OCI-LY1 (cell line): Measurements from ENCODE around the gene EYA2.

Experiments used
- H2AFZ ChIP-seq: fragments of 200-600 bp; sonication (generic), shearing (Covaris generic); 2 replicates; pipeline ENCODE4 v1.6.0; 2014; ENCODE audit warnings: antibody characterized with exemption, mild to moderate bottlenecking, low read length
- H3F3A ChIP-seq: fragments of 200-600 bp; sonication (generic), shearing (Covaris generic); 2 replicates; pipeline ENCODE4 v1.6.0; 2014; ENCODE audit warnings: mild to moderate bottlenecking, antibody characterized with exemption, low read length, moderate library complexity; ENCODE audit not compliant: insufficient read depth
- H3K27ac ChIP-seq: fragments of 200-600 bp; sonication (generic); 2 replicates; pipeline ENCODE4 v1.5.1; 2014; ENCODE audit warnings: low read length, mixed run types, mild to moderate bottlenecking, low read depth; ENCODE audit not compliant: poor library complexity, severe bottlenecking
- H3K27me3 ChIP-seq: fragments of 200-600 bp; sonication (generic); 2 replicates; pipeline ENCODE4 v1.6.0; 2014; ENCODE audit warnings: antibody characterized with exemption, mild to moderate bottlenecking, low read length, moderate library complexity; ENCODE audit not compliant: insufficient read depth
- H3K36me3 ChIP-seq: fragments of 200-600 bp; sonication (generic); 2 replicates; pipeline ENCODE4 v1.6.1; 2014; ENCODE audit warnings: mild to moderate bottlenecking, antibody characterized with exemption, low read length, moderate library complexity, mixed read lengths; ENCODE audit not compliant: insufficient read depth
- H3K4me1 ChIP-seq: fragments of 200-600 bp; sonication (generic); 2 replicates; pipeline ENCODE4 v1.5.1; 2014; ENCODE audit warnings: mild to moderate bottlenecking, low read length, moderate library complexity; ENCODE audit not compliant: insufficient read depth, severe bottlenecking
- H3K4me2 ChIP-seq: fragments of 200-600 bp; sonication (generic), shearing (Covaris generic); 2 replicates; pipeline ENCODE4 v1.6.1; 2014; ENCODE audit warnings: low read length
- H3K4me3 ChIP-seq: fragments of 200-600 bp; sonication (generic); 2 replicates; pipeline ENCODE4 v1.5.1; 2014; ENCODE audit warnings: low read length, low read depth, mild to moderate bottlenecking, mixed read lengths; ENCODE audit not compliant: poor library complexity, severe bottlenecking
- H3K79me2 ChIP-seq: fragments of 200-600 bp; shearing (Covaris generic); 2 replicates; pipeline ENCODE4 v1.6.1; 2016; ENCODE audit warnings: mixed run types, low read length, mixed read lengths; ENCODE audit not compliant: insufficient read depth
- H3K9ac ChIP-seq: fragments of 200-600 bp; sonication (generic), shearing (Covaris generic); 2 replicates; pipeline ENCODE4 v1.6.1; 2014; ENCODE audit warnings: mild to moderate bottlenecking, low read length, mixed read lengths
- H3K9me2 ChIP-seq: fragments of 200-600 bp; sonication (generic), shearing (Covaris generic); 2 replicates; pipeline ENCODE4 v1.6.1; 2014; ENCODE audit warnings: low read depth, mild to moderate bottlenecking, low read length, mixed read lengths
- H3K9me3 ChIP-seq: fragments of 200-600 bp; shearing (Covaris generic); 2 replicates; pipeline ENCODE4 v1.6.1; 2014; ENCODE audit warnings: low read length, mixed read lengths
- H4K20me1 ChIP-seq: fragments of 200-600 bp; sonication (generic), shearing (Covaris generic); 2 replicates; pipeline ENCODE4 v1.6.0; 2016; ENCODE audit warnings: mild to moderate bottlenecking, low read length; ENCODE audit not compliant: insufficient read depth
- CTCF ChIP-seq: fragments of 200-600 bp; sonication (generic), shearing (Covaris generic); IDR thresholded peaks from 2 replicates; pipeline ENCODE4 v1.5.1; 2017; ENCODE audit warnings: mild to moderate bottlenecking, antibody characterized with exemption, low read length, moderate library complexity, mixed read lengths
- EZH2 ChIP-seq: fragments of 200-600 bp; sonication (generic), shearing (Covaris generic); IDR thresholded peaks from 2 replicates; pipeline ENCODE4 v1.8.0; 2017; ENCODE audit warnings: borderline replicate concordance, mixed run types, mild to moderate bottlenecking, antibody characterized with exemption, low read length, moderate library complexity, mixed read lengths

EYA2 gene

DNA sequence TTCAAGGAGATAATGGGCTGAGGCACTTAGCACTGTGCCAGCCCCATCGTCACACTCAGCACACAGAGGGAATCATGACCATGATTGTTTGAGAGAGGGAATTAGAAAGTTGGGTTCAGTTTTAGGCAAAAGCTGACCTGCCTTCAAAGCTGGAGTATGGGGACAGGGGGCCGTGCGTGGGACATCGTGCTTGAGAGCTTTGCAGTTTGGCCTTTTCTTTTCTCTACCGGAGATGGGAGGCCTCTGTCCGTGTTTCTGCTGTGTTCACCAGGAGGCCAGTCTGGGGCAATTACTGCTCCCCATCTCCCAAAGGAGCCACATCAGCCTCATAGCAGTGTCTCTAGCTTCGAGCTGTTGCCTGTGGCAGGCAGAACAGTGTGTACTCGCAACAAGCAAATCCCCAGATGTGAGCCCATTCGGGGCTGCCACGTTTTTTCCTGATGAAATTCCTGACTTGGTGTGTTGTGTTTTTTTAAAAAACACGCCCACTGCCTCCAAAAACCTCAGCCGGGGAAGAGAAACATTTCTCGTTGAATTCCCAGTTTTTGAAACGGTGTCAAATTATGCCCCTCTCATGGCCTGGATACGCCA, 20.2 kb downstream of the EYA2 start:
- Histone ChIP-seq H3K9me3 (no peaks in the 10 kb centered on the region), H3K9ac (no peak overlapping the region)

GRCh38 chr20:46915575-46916257, 21.1 kb downstream of the EYA2 start:
- Histone ChIP-seq H3K79me2 (no peaks in the 10 kb centered on the region), H3K9ac (no peak overlapping the region), H2AFZ (no peak overlapping the region), H3K36me3 (no peaks in the 10 kb centered on the region; the same call in 1 of the 2 replicates), H3K4me2 (no peak overlapping the region), H3K9me2 (no peaks in the 10 kb centered on the region), H3K9me3 (no peaks in the 10 kb centered on the region), H3K27me3 (no peaks in the 10 kb centered on the region), H4K20me1 (no peaks in the 10 kb centered on the region), H3F3A (no peaks in the 10 kb centered on the region), H3K4me1 (no peaks in the 10 kb centered on the region), H3K27ac (no peak overlapping the region), H3K4me3 (no peak overlapping the region)
- no peak for TF ChIP-seq EZH2
- TF ChIP-seq CTCF, result no peak

More for the DNA sequence above, 20.2 kb downstream of the EYA2 start:
- H2AFZ ChIP-seq, result no peak overlapping the region
- no peaks in the 10 kb centered on the region; the same call in 1 of the 2 replicates for H3K36me3 ChIP-seq
- no peaks in the 10 kb centered on the region for H4K20me1 ChIP-seq
- no peaks in the 10 kb centered on the region for H3K79me2 ChIP-seq
- no peak overlapping the region for H3K4me3 ChIP-seq
- no peak overlapping the region for H3K27ac ChIP-seq
- H3K9me2 ChIP-seq, result no peaks in the 10 kb centered on the region
- TF ChIP-seq EZH2 (no peak), CTCF (no peak)
- H3K4me2 ChIP-seq, result no peak overlapping the region
- no peaks in the 10 kb centered on the region for H3K4me1 ChIP-seq
- H3K27me3 ChIP-seq, result no peaks in the 10 kb centered on the region
- H3F3A ChIP-seq, result no peaks in the 10 kb centered on the region

GRCh38 chr20:46916258-46916603, 21.6 kb downstream of the EYA2 start:
- Histone ChIP-seq H3K27ac (no peak overlapping the region), H3K27me3 (no peaks in the 10 kb centered on the region; the same call in 1 of the 2 replicates), H3K4me3 (no peak overlapping the region), H3K36me3 (no peaks in the 10 kb centered on the region; the same call in 1 of the 2 replicates), H3K79me2 (no peaks in the 10 kb centered on the region), H3K9me3 (no peaks in the 10 kb centered on the region), H2AFZ (no peak overlapping the region), H3K4me1 (no peaks in the 10 kb centered on the region), H3K9ac (no peak overlapping the region), H3F3A (no peaks in the 10 kb centered on the region), H4K20me1 (no peaks in the 10 kb centered on the region), H3K9me2 (no peaks in the 10 kb centered on the region), H3K4me2 (no peak overlapping the region)
- TF ChIP-seq CTCF, result no peak
- TF ChIP-seq EZH2, result no peak
